Lower lobe of right lung (tissue), 2 donors: ENCODE results near the gene TMEM138. TPM values are rescaled to one million over a fixed set of nuclear protein-coding genes. Genes with fewer than 3 reads are reported as not detected.

Source experiments
- ATAC-seq, 2 donors: fragments of 200-7000 bp; cut with Tn5 transposase; one replicate each; pipeline ENCODE4 v1.9.1; 2020 to 2022; ENCODE audit warnings: mild to moderate bottlenecking in 2 of 2, moderate library complexity in 2 of 2
- DNase-seq: peaks from one replicate; pipeline ENCODE4 v3.0.0-alpha.2; 2020
- H3K27ac ChIP-seq: fragments of 200-600 bp; one replicate; pipeline ENCODE4 v1.8.0; 2022
- H3K27me3 ChIP-seq: fragments of 200-600 bp; one replicate; pipeline ENCODE4 v1.8.0; 2022; ENCODE audit warnings: low read depth
- H3K36me3 ChIP-seq: fragments of 200-600 bp; one replicate; pipeline ENCODE4 v1.8.0; 2022; ENCODE audit warnings: mild to moderate bottlenecking
- H3K4me1 ChIP-seq: fragments of 200-600 bp; one replicate; pipeline ENCODE4 v1.8.0; 2022
- H3K4me3 ChIP-seq: fragments of 200-600 bp; one replicate; pipeline ENCODE4 v1.8.0; 2022; ENCODE audit warnings: mild to moderate bottlenecking
- H3K9me3 ChIP-seq: fragments of 200-600 bp; one replicate; pipeline ENCODE4 v1.8.0; 2022
- CTCF ChIP-seq: fragments of 200-600 bp; IDR thresholded peaks from one replicate; pipeline ENCODE4 v1.8.0; 2022; ENCODE audit warnings: antibody characterized with exemption, mild to moderate bottlenecking
- intact Hi-C: fragments of 100-400 bp; cut with DNase I; formaldehyde crosslinking; loops from one replicate; pipeline ENCODE4 v1.11.0; 2022
- total RNA-seq: library from RNA; stranded (reverse); fragmentation: NEBNext Ultra II Directional; extraction: Animal tissue kit (Norgen Biotek cat#: 25700); gene quantifications from one replicate; pipeline ENCODE4 v1.2.1, GENCODE V29; 2021
- donor health status: DM: no; HTN: yes; CAD: no; lungs with severe emphysema.

Gene TMEM138
- total RNA-seq, 1 donor from 2014 or later, result 38.9 TPM

GRCh38 chr11:61404103-61404502 is 41.9 kb downstream of the TMEM138 start:
- Histone ChIP-seq H3K36me3 (peaks cover 87% of the 10 kb centered on the region), H3K4me1 (no peaks in the 10 kb centered on the region), H3K27ac (no peak overlapping the region), H3K4me3 (no peak overlapping the region), H3K27me3 (no peaks in the 10 kb centered on the region), H3K9me3 (no peaks in the 10 kb centered on the region)
- no peak for TF ChIP-seq CTCF
- ATAC-seq (no peak), DNase-seq (no peak)
- intact Hi-C loops, result no loop called here

DNA sequence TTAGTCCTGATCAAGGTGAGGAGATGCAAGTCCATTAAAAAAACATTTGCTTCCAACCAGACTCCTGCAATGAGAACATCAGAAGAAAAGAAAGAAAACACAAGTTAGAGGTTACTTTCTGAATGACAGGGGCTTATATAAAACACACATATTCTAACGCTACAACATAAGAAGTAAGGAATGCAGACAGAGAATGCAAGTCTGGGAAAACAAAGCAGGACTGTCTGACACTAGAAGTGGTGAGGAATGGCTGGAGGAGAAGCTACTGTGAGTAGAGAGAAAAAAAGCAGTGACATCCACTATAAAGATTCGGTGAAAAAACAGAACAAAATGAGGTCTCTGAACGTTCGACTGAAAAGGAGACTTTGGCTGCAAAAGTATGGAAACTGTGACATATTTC is 42.5 kb downstream of the TMEM138 start:
- Histone ChIP-seq H3K36me3 (peaks cover 89% of the 10 kb centered on the region), H3K9me3 (no peaks in the 10 kb centered on the region), H3K4me3 (no peak overlapping the region), H3K27ac (no peak overlapping the region), H3K4me1 (no peaks in the 10 kb centered on the region), H3K27me3 (no peaks in the 10 kb centered on the region)
- TF ChIP-seq CTCF, result no peak
- intact Hi-C loops, result no loop called here
- no peak for ATAC-seq
- no peak for DNase-seq

DNA sequence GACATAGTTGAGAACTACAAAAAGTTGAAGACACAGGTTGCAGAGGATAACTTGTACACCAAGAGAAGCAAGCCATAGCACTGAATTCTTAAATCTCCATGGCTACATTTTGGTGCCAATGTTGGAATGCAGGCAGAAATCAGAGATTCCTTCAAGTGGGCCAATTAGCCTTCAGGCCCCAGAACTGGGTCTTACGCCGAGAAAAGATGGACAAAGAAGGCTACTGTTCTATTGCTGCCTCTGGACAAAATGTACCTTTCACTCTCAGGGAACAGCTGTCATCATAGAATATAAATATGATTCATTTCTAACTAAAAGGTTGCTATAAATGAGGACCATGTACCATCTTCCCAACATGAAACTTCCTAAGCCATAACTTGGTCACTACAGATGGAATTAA is 43.9 kb downstream of the TMEM138 start:
- H3K4me3 ChIP-seq, result no peak overlapping the region
- no peak overlapping the region for H3K27ac ChIP-seq
- H3K27me3 ChIP-seq, result no peaks in the 10 kb centered on the region
- intact Hi-C loops, result no loop called here
- H3K4me1 ChIP-seq, result no peaks in the 10 kb centered on the region
- DNase-seq (no peak), ATAC-seq (no peak)
- no peaks in the 10 kb centered on the region for H3K9me3 ChIP-seq
- no peak for TF ChIP-seq CTCF
- peaks cover 95% of the 10 kb centered on the region for H3K36me3 ChIP-seq

- ATAC-seq, result no peak
- no peak for DNase-seq
- Histone ChIP-seq H3K4me1 (no peaks in the 10 kb centered on the region), H3K27ac (no peak overlapping the region), H3K36me3 (peaks cover 100% of the 10 kb centered on the region), H3K4me3 (no peak overlapping the region), H3K27me3 (no peaks in the 10 kb centered on the region), H3K9me3 (no peaks in the 10 kb centered on the region)
- intact Hi-C loops, result no loop called here
- no peak for TF ChIP-seq CTCF
These were observed 45.0 kb downstream of the TMEM138 start for GRCh38 chr11:61406991-61407728.

GRCh38 chr11:61411589-61411988 is 49.4 kb downstream of the TMEM138 start:
- no peak for DNase-seq
- H3K27me3 ChIP-seq, result no peaks in the 10 kb centered on the region
- no peak for TF ChIP-seq CTCF
- no peak overlapping the region for H3K27ac ChIP-seq
- intact Hi-C loops, result no loop called here
- peaks cover 100% of the 10 kb centered on the region for H3K36me3 ChIP-seq
- H3K4me3 ChIP-seq, result no peak overlapping the region
- H3K4me1 ChIP-seq, result no peaks in the 10 kb centered on the region
- no peaks in the 10 kb centered on the region for H3K9me3 ChIP-seq
- no peak for ATAC-seq
